Mesendoderm (in vitro differentiated cells): ENCODE results near the gene CSTPP1.

Source experiments
- DNase-seq: peaks from one replicate; pipeline ENCODE4 v3.0.0; 2013
- H2AK5ac ChIP-seq: 2 replicates; pipeline ENCODE4 v1.6.1; 2013; ENCODE audit warnings: low read length, inconsistent platforms
- H2BK120ac ChIP-seq: 2 replicates; pipeline ENCODE4 v1.6.1; 2013; ENCODE audit warnings: low read depth, mild to moderate bottlenecking, low read length, moderate library complexity, mixed read lengths
- H2BK15ac ChIP-seq: replicated peaks from 2 replicates; pipeline ENCODE4 v1.6.1; 2013; ENCODE audit warnings: low read depth, mild to moderate bottlenecking, moderate library complexity
- H2BK5ac ChIP-seq: 2 replicates; pipeline ENCODE4 v1.6.1; 2013; ENCODE audit warnings: low read length, inconsistent platforms
- H3K18ac ChIP-seq: 2 replicates; pipeline ENCODE4 v1.6.1; 2013; ENCODE audit warnings: mild to moderate bottlenecking, low read length, mixed read lengths
- H3K23ac ChIP-seq: one replicate; pipeline ENCODE4 v1.6.1; 2013; ENCODE audit warnings: low read length
- H3K27ac ChIP-seq: 2 replicates; pipeline ENCODE4 v1.5.1; 2013; ENCODE audit warnings: low read depth, mild to moderate bottlenecking, inconsistent platforms, low read length, moderate library complexity
- H3K27me3 ChIP-seq: 2 replicates; pipeline ENCODE4 v1.6.1; 2013; ENCODE audit warnings: low read length, control low read depth, mild to moderate bottlenecking, inconsistent platforms; ENCODE audit not compliant: insufficient read depth, poor library complexity
- H3K36me3 ChIP-seq: 2 replicates; pipeline ENCODE4 v1.6.1; 2013; ENCODE audit warnings: low read length, inconsistent platforms; ENCODE audit not compliant: control insufficient read depth, insufficient read depth
- H3K4ac ChIP-seq: one replicate; pipeline ENCODE4 v1.6.1; 2013; ENCODE audit warnings: low read depth, mild to moderate bottlenecking, low read length, moderate library complexity
- H3K4me1 ChIP-seq: 2 replicates; pipeline ENCODE4 v1.6.1; 2013; ENCODE audit warnings: low read depth, low read length, inconsistent platforms; ENCODE audit not compliant: control insufficient read depth
- H3K4me2 ChIP-seq: 2 replicates; pipeline ENCODE4 v1.6.1; 2013; ENCODE audit warnings: low read length
- H3K4me3 ChIP-seq: 2 replicates; pipeline ENCODE4 v1.5.1; 2013; ENCODE audit warnings: mild to moderate bottlenecking, low read length
- H3K56ac ChIP-seq: one replicate; pipeline ENCODE4 v1.6.1; 2013; ENCODE audit warnings: low read length
- H3K79me1 ChIP-seq: 2 replicates; pipeline ENCODE4 v1.6.1; 2013; ENCODE audit warnings: low read length, inconsistent platforms
- H3K79me2 ChIP-seq: 2 replicates; pipeline ENCODE4 v1.6.1; 2013; ENCODE audit warnings: mild to moderate bottlenecking, low read length; ENCODE audit not compliant: control insufficient read depth, insufficient read depth
- H3K9ac ChIP-seq: 2 replicates; pipeline ENCODE4 v1.6.1; 2013; ENCODE audit warnings: low read length, inconsistent platforms
- H4K5ac ChIP-seq: one replicate; pipeline ENCODE4 v1.6.1; 2013; ENCODE audit warnings: low read length
- H4K8ac ChIP-seq: one replicate; pipeline ENCODE4 v1.6.1; 2013; ENCODE audit warnings: low read depth, mild to moderate bottlenecking, control low read depth, low read length, moderate library complexity
- WGBS: extraction: QIAGEN DNeasy Blood & Tissue Kit; methylation state at CpG from one replicate; pipeline ENCODE4 v1.1.7; 2013; ENCODE audit warnings: low lambda C conversion rate, missing lambda C conversion rate; ENCODE audit not compliant: insufficient coverage; ENCODE audit errors: extremely low coverage; 5-methylcytosine and 5-hydroxymethylcytosine counted together

The CSTPP1 gene

GRCh38 chr11:47007579-47007978 is 71.0 kb downstream of the CSTPP1 start:
- DNase-seq: no peak
- Histone ChIP-seq H3K4ac (no peak overlapping the region), H2BK15ac (no peak overlapping the region), H3K56ac (no peak overlapping the region), H3K4me2 (no peak overlapping the region), H2BK5ac (no peak overlapping the region), H3K4me3 (no peak overlapping the region), H3K79me1 (no peaks in the 10 kb centered on the region), H3K27ac (no peak overlapping the region), H3K36me3 (no peaks in the 10 kb centered on the region), H3K18ac (no peak overlapping the region), H2AK5ac (no peak overlapping the region), H3K27me3 (no peaks in the 10 kb centered on the region), H3K4me1 (peaks cover 4% of the 10 kb centered on the region), H3K79me2 (no peaks in the 10 kb centered on the region), H2BK120ac (no peak overlapping the region), H3K9ac (no peak overlapping the region), H4K5ac (no peak overlapping the region), H3K23ac (no peak overlapping the region), H4K8ac (no peak overlapping the region)
- 100% methylated on average over 1 of the region's 2 CpGs for WGBS

GRCh38 chr11:47010179-47010578 is 73.6 kb downstream of the CSTPP1 start:
- no CpG with 5 or more reads among the region's 4 CpGs for WGBS
- no peak overlapping the region for H3K23ac ChIP-seq
- no peak overlapping the region for H2BK15ac ChIP-seq
- H3K27me3 ChIP-seq: no peaks in the 10 kb centered on the region
- no peaks in the 10 kb centered on the region for H3K4me1 ChIP-seq
- no peak overlapping the region for H2BK5ac ChIP-seq
- H2BK120ac ChIP-seq: no peak overlapping the region
- H4K5ac ChIP-seq: no peak overlapping the region
- peak overlapping the region; percentile 28 for H3K18ac ChIP-seq
- no peak overlapping the region for H3K27ac ChIP-seq
- no peak overlapping the region for H3K4me3 ChIP-seq
- no peak overlapping the region for H3K4me2 ChIP-seq
- H3K9ac ChIP-seq: no peak overlapping the region
- no peak overlapping the region for H4K8ac ChIP-seq
- DNase-seq: peak; percentile 4
- H2AK5ac ChIP-seq: no peak overlapping the region
- no peak overlapping the region for H3K4ac ChIP-seq
- no peaks in the 10 kb centered on the region for H3K36me3 ChIP-seq
- no peaks in the 10 kb centered on the region for H3K79me1 ChIP-seq
- H3K56ac ChIP-seq: no peak overlapping the region
- H3K79me2 ChIP-seq: no peaks in the 10 kb centered on the region

GRCh38 chr11:47014097-47014496 is 77.5 kb downstream of the CSTPP1 start:
- no peaks in the 10 kb centered on the region for H3K27me3 ChIP-seq
- no peaks in the 10 kb centered on the region for H3K4me1 ChIP-seq
- H2BK15ac ChIP-seq: no peak overlapping the region
- H3K27ac ChIP-seq: no peak overlapping the region
- H3K4ac ChIP-seq: no peak overlapping the region
- H3K79me2 ChIP-seq: no peaks in the 10 kb centered on the region
- H3K79me1 ChIP-seq: no peaks in the 10 kb centered on the region
- H3K56ac ChIP-seq: no peak overlapping the region
- H3K36me3 ChIP-seq: no peaks in the 10 kb centered on the region
- no peak overlapping the region for H2BK5ac ChIP-seq
- H3K18ac ChIP-seq: no peak overlapping the region
- H4K8ac ChIP-seq: no peak overlapping the region
- no peak overlapping the region for H4K5ac ChIP-seq
- DNase-seq: no peak
- no peak overlapping the region for H3K4me2 ChIP-seq
- no peak overlapping the region for H3K23ac ChIP-seq
- no peak overlapping the region for H3K4me3 ChIP-seq
- no peak overlapping the region for H2AK5ac ChIP-seq
- no peak overlapping the region for H3K9ac ChIP-seq
- no CpG with 5 or more reads among the region's 3 CpGs for WGBS
- H2BK120ac ChIP-seq: no peak overlapping the region

GRCh38 chr11:47018637-47019036 is 82.1 kb downstream of the CSTPP1 start:
- WGBS: no CpG with 5 or more reads among the region's 1 CpG
- H2BK15ac ChIP-seq: no peak overlapping the region
- no peak overlapping the region for H3K4ac ChIP-seq
- no peak overlapping the region for H3K4me2 ChIP-seq
- no peaks in the 10 kb centered on the region for H3K79me1 ChIP-seq
- no peak overlapping the region for H3K23ac ChIP-seq
- no peak overlapping the region for H3K27ac ChIP-seq
- peaks cover 3% of the 10 kb centered on the region for H3K4me1 ChIP-seq
- no peak overlapping the region for H3K18ac ChIP-seq
- no peaks in the 10 kb centered on the region for H3K36me3 ChIP-seq
- H3K4me3 ChIP-seq: no peak overlapping the region
- no peak overlapping the region for H2BK120ac ChIP-seq
- H4K5ac ChIP-seq: no peak overlapping the region
- H3K9ac ChIP-seq: no peak overlapping the region
- DNase-seq: no peak
- no peak overlapping the region for H2AK5ac ChIP-seq
- no peaks in the 10 kb centered on the region for H3K27me3 ChIP-seq
- no peak overlapping the region for H2BK5ac ChIP-seq
- no peak overlapping the region for H4K8ac ChIP-seq
- no peak overlapping the region for H3K56ac ChIP-seq
- no peaks in the 10 kb centered on the region for H3K79me2 ChIP-seq

- no peak overlapping the region for H2BK5ac ChIP-seq
- H3K27me3 ChIP-seq: no peaks in the 10 kb centered on the region
- H3K4me1 ChIP-seq: peaks cover 3% of the 10 kb centered on the region
- no peak overlapping the region for H3K23ac ChIP-seq
- no peaks in the 10 kb centered on the region for H3K79me2 ChIP-seq
- DNase-seq: no peak
- no peak overlapping the region for H3K4ac ChIP-seq
- H3K4me3 ChIP-seq: no peak overlapping the region
- WGBS: no CpG with 5 or more reads among the region's 2 CpGs
- H4K8ac ChIP-seq: no peak overlapping the region
- no peaks in the 10 kb centered on the region for H3K79me1 ChIP-seq
- H3K36me3 ChIP-seq: no peaks in the 10 kb centered on the region
- no peak overlapping the region for H2BK15ac ChIP-seq
- H3K56ac ChIP-seq: no peak overlapping the region
- H2AK5ac ChIP-seq: no peak overlapping the region
- H3K18ac ChIP-seq: no peak overlapping the region
- no peak overlapping the region for H4K5ac ChIP-seq
- H2BK120ac ChIP-seq: no peak overlapping the region
- no peak overlapping the region for H3K27ac ChIP-seq
- H3K9ac ChIP-seq: no peak overlapping the region
- no peak overlapping the region for H3K4me2 ChIP-seq
Measured at GRCh38 chr11:47020793-47021526, 84.4 kb downstream of the CSTPP1 start.

GRCh38 chr11:47021527-47021818 is 84.9 kb downstream of the CSTPP1 start:
- H3K79me1 ChIP-seq: no peaks in the 10 kb centered on the region

More at GRCh38 chr11:47021527-47021818, 84.9 kb downstream of the CSTPP1 start:
- no peak overlapping the region for H3K27ac ChIP-seq
- H3K18ac ChIP-seq: no peak overlapping the region
- H2BK15ac ChIP-seq: no peak overlapping the region
- no peak overlapping the region for H3K23ac ChIP-seq
- no peak overlapping the region for H3K4me3 ChIP-seq
- H3K79me2 ChIP-seq: no peaks in the 10 kb centered on the region
- no peaks in the 10 kb centered on the region for H3K27me3 ChIP-seq
- H2BK120ac ChIP-seq: no peak overlapping the region
- H3K4me1 ChIP-seq: peaks cover 3% of the 10 kb centered on the region
- no peak overlapping the region for H3K56ac ChIP-seq
- H3K4me2 ChIP-seq: no peak overlapping the region
- no peak overlapping the region for H2AK5ac ChIP-seq
- DNase-seq: no peak
- WGBS: no CpG with 5 or more reads among the region's 1 CpG
- no peak overlapping the region for H3K9ac ChIP-seq
- no peak overlapping the region for H4K8ac ChIP-seq
- H3K36me3 ChIP-seq: no peaks in the 10 kb centered on the region
- H4K5ac ChIP-seq: no peak overlapping the region
- no peak overlapping the region for H2BK5ac ChIP-seq
- H3K4ac ChIP-seq: no peak overlapping the region
